Activated T-helper 17 cell treated with anti-CD3 and anti-CD28 coated beads, Interleukin-2, amount 50 U/mL, for 72 hours (primary cell): Measurements from ENCODE around the gene KRT71. TPM values are rescaled to one million over a fixed set of nuclear protein-coding genes. Genes with fewer than 3 reads are reported as not detected.

Source experiments
- ATAC-seq: fragments of 150-1000 bp; cut with Tn5 transposase; replicated peaks from 2 replicates; pipeline ENCODE4 v1.10.0; 2021; ENCODE audit warnings: mild to moderate bottlenecking, moderate library complexity
- H3K27ac Mint-ChIP-seq: one replicate; pipeline ENCODE4 v1.8.0; 2022; ENCODE audit warnings: mixed read lengths
- H3K27me3 Mint-ChIP-seq: one replicate; pipeline ENCODE4 v1.8.0; 2022; ENCODE audit warnings: mixed read lengths
- H3K36me3 Mint-ChIP-seq: one replicate; pipeline ENCODE4 v1.8.0; 2022; ENCODE audit warnings: low read depth, mild to moderate bottlenecking, mixed read lengths
- H3K4me1 Mint-ChIP-seq: one replicate; pipeline ENCODE4 v1.8.0; 2022; ENCODE audit warnings: mixed read lengths
- H3K4me3 Mint-ChIP-seq: one replicate; pipeline ENCODE4 v1.8.0; 2022; ENCODE audit warnings: mild to moderate bottlenecking, mixed read lengths
- H3K9me3 Mint-ChIP-seq: one replicate; pipeline ENCODE4 v1.8.0; 2022; ENCODE audit warnings: mixed read lengths
- total RNA-seq, 2 donors: library from RNA; stranded (reverse); gene quantifications; one replicate each; pipeline ENCODE4 v1.2.3, GENCODE V29; 2022

Gene KRT71
- total RNA-seq, 2 donors from 2014 or later, result not detected

GRCh38 chr12:52525661-52526499, 27.1 kb downstream of the KRT71 start:
- ATAC-seq, result no peak
- H3K27me3 Mint-ChIP-seq, result peaks cover 3% of the 10 kb centered on the region
- no peaks in the 10 kb centered on the region for H3K9me3 Mint-ChIP-seq

GRCh38 chr12:52524898-52525591, 27.9 kb downstream of the KRT71 start:
- Mint-ChIP-seq H3K27me3 (peaks cover 3% of the 10 kb centered on the region), H3K4me1 (no peaks in the 10 kb centered on the region), H3K36me3 (no peaks in the 10 kb centered on the region), H3K9me3 (no peaks in the 10 kb centered on the region), H3K27ac (no peak overlapping the region), H3K4me3 (no peak overlapping the region)
- no peak for ATAC-seq

More at GRCh38 chr12:52525661-52526499, 27.1 kb downstream of the KRT71 start:
- H3K27ac Mint-ChIP-seq, result no peak overlapping the region
- no peaks in the 10 kb centered on the region for H3K4me1 Mint-ChIP-seq
- no peak overlapping the region for H3K4me3 Mint-ChIP-seq
- no peaks in the 10 kb centered on the region for H3K36me3 Mint-ChIP-seq

GRCh38 chr12:52524241-52524897, 28.6 kb downstream of the KRT71 start:
- Mint-ChIP-seq H3K9me3 (no peaks in the 10 kb centered on the region), H3K36me3 (no peaks in the 10 kb centered on the region), H3K27ac (no peak overlapping the region), H3K4me1 (no peaks in the 10 kb centered on the region), H3K4me3 (no peak overlapping the region), H3K27me3 (peaks cover 3% of the 10 kb centered on the region)
- ATAC-seq, result no peak

GRCh38 chr12:52523824-52524223, 29.1 kb downstream of the KRT71 start:
- Mint-ChIP-seq H3K27me3 (peaks cover 3% of the 10 kb centered on the region), H3K9me3 (no peaks in the 10 kb centered on the region), H3K4me3 (no peak overlapping the region), H3K36me3 (no peaks in the 10 kb centered on the region), H3K27ac (no peak overlapping the region), H3K4me1 (no peaks in the 10 kb centered on the region)
- ATAC-seq, result no peak

- Mint-ChIP-seq H3K9me3 (no peaks in the 10 kb centered on the region), H3K4me1 (no peaks in the 10 kb centered on the region), H3K4me3 (no peak overlapping the region), H3K36me3 (no peaks in the 10 kb centered on the region), H3K27ac (no peak overlapping the region), H3K27me3 (peaks cover 3% of the 10 kb centered on the region)
- ATAC-seq, result no peak
Observed at GRCh38 chr12:52522346-52523011, 30.5 kb downstream of the KRT71 start.

- no peak for ATAC-seq
Observed at GRCh38 chr12:52521568-52522266, 31.2 kb downstream of the KRT71 start.

GRCh38 chr12:52521175-52521567, 31.8 kb downstream of the KRT71 start:
- Mint-ChIP-seq H3K4me3 (no peak overlapping the region), H3K27me3 (peaks cover 3% of the 10 kb centered on the region), H3K36me3 (no peaks in the 10 kb centered on the region), H3K4me1 (no peaks in the 10 kb centered on the region), H3K9me3 (no peaks in the 10 kb centered on the region), H3K27ac (no peak overlapping the region)
- ATAC-seq, result no peak

More at GRCh38 chr12:52521568-52522266, 31.2 kb downstream of the KRT71 start:
- no peaks in the 10 kb centered on the region for H3K36me3 Mint-ChIP-seq
- H3K4me1 Mint-ChIP-seq, result no peaks in the 10 kb centered on the region
- no peaks in the 10 kb centered on the region for H3K9me3 Mint-ChIP-seq
- H3K27ac Mint-ChIP-seq, result no peak overlapping the region
- H3K27me3 Mint-ChIP-seq, result peaks cover 3% of the 10 kb centered on the region
- H3K4me3 Mint-ChIP-seq, result no peak overlapping the region

GRCh38 chr12:52519826-52520662, 32.9 kb downstream of the KRT71 start, which contains the start of gene KRT5:
KRT5 (minus strand) TSS chr12:52520394; CDS start chr12:52520296, 98 bp downstream.
- H3K9me3 Mint-ChIP-seq, result no peaks in the 10 kb centered on the region
- peaks cover 6% of the 10 kb centered on the region for H3K27me3 Mint-ChIP-seq
- no peak within 1 kb of the TSS for H3K4me3 Mint-ChIP-seq

GRCh38 chr12:52519387-52519703, 33.6 kb downstream of the KRT71 start:
- H3K27ac Mint-ChIP-seq, result no peak overlapping the region
- no peak for ATAC-seq

More at GRCh38 chr12:52519826-52520662, 32.9 kb downstream of the KRT71 start, which contains the start of gene KRT5:
- no peaks in the 10 kb centered on the region for H3K36me3 Mint-ChIP-seq
- no peaks in the 10 kb centered on the region for H3K4me1 Mint-ChIP-seq
- no peak within 1 kb of the TSS for H3K27ac Mint-ChIP-seq
- ATAC-seq, result no peak

GRCh38 chr12:52518574-52519386, 34.2 kb downstream of the KRT71 start:
- H3K4me3 Mint-ChIP-seq, result no peak overlapping the region
- H3K27me3 Mint-ChIP-seq, result peaks cover 7% of the 10 kb centered on the region
- no peaks in the 10 kb centered on the region for H3K36me3 Mint-ChIP-seq
- no peak overlapping the region for H3K27ac Mint-ChIP-seq
- no peaks in the 10 kb centered on the region for H3K9me3 Mint-ChIP-seq
- H3K4me1 Mint-ChIP-seq, result no peaks in the 10 kb centered on the region
- no peak for ATAC-seq

More at GRCh38 chr12:52519387-52519703, 33.6 kb downstream of the KRT71 start:
- H3K4me1 Mint-ChIP-seq, result no peaks in the 10 kb centered on the region
- H3K27me3 Mint-ChIP-seq, result peaks cover 7% of the 10 kb centered on the region
- H3K4me3 Mint-ChIP-seq, result no peak overlapping the region
- no peaks in the 10 kb centered on the region for H3K9me3 Mint-ChIP-seq
- H3K36me3 Mint-ChIP-seq, result no peaks in the 10 kb centered on the region

- no peak overlapping the region for H3K27ac Mint-ChIP-seq
- no peaks in the 10 kb centered on the region for H3K36me3 Mint-ChIP-seq
- no peaks in the 10 kb centered on the region for H3K4me1 Mint-ChIP-seq
- no peaks in the 10 kb centered on the region for H3K9me3 Mint-ChIP-seq
- H3K4me3 Mint-ChIP-seq, result no peak overlapping the region
- peaks cover 10% of the 10 kb centered on the region for H3K27me3 Mint-ChIP-seq
- no peak for ATAC-seq
Observed at GRCh38 chr12:52517888-52518287, 35.1 kb downstream of the KRT71 start.

GRCh38 chr12:52517005-52517835, 35.7 kb downstream of the KRT71 start:
- Mint-ChIP-seq H3K4me3 (no peak overlapping the region), H3K36me3 (no peaks in the 10 kb centered on the region), H3K27me3 (peaks cover 14% of the 10 kb centered on the region), H3K9me3 (no peaks in the 10 kb centered on the region), H3K4me1 (no peaks in the 10 kb centered on the region), H3K27ac (no peak overlapping the region)
- no peak for ATAC-seq
